ENCODE results near the gene GPR33.

DNA sequence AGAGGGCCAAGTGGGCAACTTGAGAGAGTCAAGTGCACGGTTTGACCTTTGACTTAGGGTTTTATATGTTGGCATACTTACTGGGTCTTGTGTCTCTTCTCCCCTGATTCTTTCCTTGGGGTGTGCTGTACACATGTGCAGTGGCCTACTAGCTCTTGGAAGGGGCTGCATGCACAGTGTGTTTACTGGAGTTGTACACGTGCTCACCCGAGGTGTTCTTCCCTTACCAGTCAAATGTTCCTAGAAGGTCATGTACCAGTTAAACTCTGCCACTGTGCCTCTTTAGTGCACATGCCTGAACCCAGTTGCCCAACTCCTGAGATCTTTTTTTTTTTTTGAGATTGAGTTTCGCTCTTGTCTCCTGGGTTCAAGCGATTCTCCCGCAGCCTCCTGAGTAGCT, 21.3 kb downstream of the GPR33 start:
- TF ChIP-seq, protein P1, sequence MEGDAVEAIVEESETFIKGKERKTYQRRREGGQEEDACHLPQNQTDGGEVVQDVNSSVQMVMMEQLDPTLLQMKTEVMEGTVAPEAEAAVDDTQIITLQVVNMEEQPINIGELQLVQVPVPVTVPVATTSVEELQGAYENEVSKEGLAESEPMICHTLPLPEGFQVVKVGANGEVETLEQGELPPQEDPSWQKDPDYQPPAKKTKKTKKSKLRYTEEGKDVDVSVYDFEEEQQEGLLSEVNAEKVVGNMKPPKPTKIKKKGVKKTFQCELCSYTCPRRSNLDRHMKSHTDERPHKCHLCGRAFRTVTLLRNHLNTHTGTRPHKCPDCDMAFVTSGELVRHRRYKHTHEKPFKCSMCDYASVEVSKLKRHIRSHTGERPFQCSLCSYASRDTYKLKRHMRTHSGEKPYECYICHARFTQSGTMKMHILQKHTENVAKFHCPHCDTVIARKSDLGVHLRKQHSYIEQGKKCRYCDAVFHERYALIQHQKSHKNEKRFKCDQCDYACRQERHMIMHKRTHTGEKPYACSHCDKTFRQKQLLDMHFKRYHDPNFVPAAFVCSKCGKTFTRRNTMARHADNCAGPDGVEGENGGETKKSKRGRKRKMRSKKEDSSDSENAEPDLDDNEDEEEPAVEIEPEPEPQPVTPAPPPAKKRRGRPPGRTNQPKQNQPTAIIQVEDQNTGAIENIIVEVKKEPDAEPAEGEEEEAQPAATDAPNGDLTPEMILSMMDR (IDR thresholded peaks at IDR 0.05): no peak
- no peak for TF ChIP-seq POLR2AphosphoS5 (IDR thresholded peaks at IDR 0.05)
- no peak for TF ChIP-seq EP300 (IDR thresholded peaks at IDR 0.05)
